Stomach (tissue), 9 donors: ENCODE data around the gene LAMB4. TPM values are rescaled to one million over a fixed set of nuclear protein-coding genes. Genes with fewer than 3 reads are reported as not detected.

Source experiments
- DNase-seq, 2 donors: peaks; one replicate each; pipeline versions ENCODE4 v3.0.0 to v3.0.0-alpha.2; 2013 to 2019
- H3K27ac ChIP-seq, 5 donors: fragments of 200-600 bp in 4 of 5; sonication (generic) in 4 of 5; one replicate each; pipeline ENCODE4 v1.5.1; 2013 to 2019; ENCODE audit warnings: mild to moderate bottlenecking in 1 of 5, moderate library complexity in 1 of 5
- H3K27me3 ChIP-seq, 3 donors: fragments of 200-600 bp; sonication (generic); one replicate each; pipeline ENCODE4 v1.5.1; 2017 to 2019; ENCODE audit warnings: mixed run types in 1 of 3
- H3K36me3 ChIP-seq, 4 donors: fragments of 200-600 bp; sonication (generic); 1 replicate in 3 of 4; 2 replicates in 1 of 4; pipeline ENCODE4 v1.5.1; 2016 to 2019
- H3K4me1 ChIP-seq, 4 donors: fragments of 200-600 bp; sonication (generic); one replicate each; pipeline ENCODE4 v1.5.1; 2016 to 2019
- H3K4me3 ChIP-seq, 4 donors: fragments of 200-600 bp; sonication (generic) in 3 of 4; one replicate each; pipeline ENCODE4 v1.5.1; 2016 to 2019; ENCODE audit warnings: mild to moderate bottlenecking in 1 of 4
- H3K9me3 ChIP-seq, 4 donors: fragments of 200-600 bp; sonication (generic); one replicate each; pipeline ENCODE4 v1.5.1; 2016 to 2019
- EP300 ChIP-seq: sonication (generic); formaldehyde crosslinking; IDR thresholded peaks from one replicate; pipeline ENCODE4 v1.6.1; 2017; ENCODE audit warnings: antibody characterized with exemption
- POLR2A ChIP-seq, 4 donors: fragments of 450-650 bp; IDR thresholded peaks; one replicate each; pipeline ENCODE4 v1.6.1; 2016; ENCODE audit warnings: antibody characterized with exemption in 4 of 4, control low read depth in 2 of 4, mild to moderate bottlenecking in 1 of 4, moderate library complexity in 1 of 4
- POLR2AphosphoS5 ChIP-seq, 3 donors: sonication (generic); formaldehyde crosslinking; IDR thresholded peaks; one replicate each; pipeline ENCODE4 v1.6.1; 2016; ENCODE audit warnings: antibody characterized with exemption in 3 of 3
- WGBS, 5 donors: extraction: QIAGEN DNeasy Blood & Tissue Kit in 3 of 5; methylation state at CpG; one replicate each; pipeline versions ENCODE4 v1.1.5 to v1.1.7; 2013 to 2018; 5-methylcytosine and 5-hydroxymethylcytosine counted together
- intact Hi-C: fragments of 100-400 bp; cut with DNase I; formaldehyde crosslinking; loops from one replicate; pipeline ENCODE4 v1.15.1; 2023; ENCODE audit warnings: low total_unique reads
- polyA plus RNA-seq, 3 donors: library from polyadenylated mRNA; stranded (reverse); fragments of 200-250 nt; gene quantifications; one replicate each; pipeline ENCODE4 v1.2.3, GENCODE V29; 2013
- total RNA-seq, 5 donors: library from RNA; depleted of rRNA; stranded (reverse); fragments of >200 nt; gene quantifications; one replicate each; pipeline versions ENCODE4 v1.1.0 to v1.2.3, GENCODE V29; 2014 to 2016
- TF ChIP-seq, protein P1 (sequence below), 7 experiments: fragments of 450-650 bp in 4 of 7; fragments of 200-600 bp in 3 of 7; sonication (generic) in 3 of 7; IDR thresholded peaks; one replicate each; pipeline ENCODE4 v1.5.1; 2016 to 2019; ENCODE audit warnings: antibody characterized with exemption in 7 of 7, control low read depth in 2 of 7, mild to moderate bottlenecking in 1 of 7
- donor health status: healthy with polysubstance abuse.
- donor health status: Bipolar disorder and iron deficiency.
- donor health status: healthy.

Gene LAMB4
- total and polyA plus RNA-seq, 8 donors: under 0.01 to 8.5 (median 1.7) TPM; not detected in 2

DNA sequence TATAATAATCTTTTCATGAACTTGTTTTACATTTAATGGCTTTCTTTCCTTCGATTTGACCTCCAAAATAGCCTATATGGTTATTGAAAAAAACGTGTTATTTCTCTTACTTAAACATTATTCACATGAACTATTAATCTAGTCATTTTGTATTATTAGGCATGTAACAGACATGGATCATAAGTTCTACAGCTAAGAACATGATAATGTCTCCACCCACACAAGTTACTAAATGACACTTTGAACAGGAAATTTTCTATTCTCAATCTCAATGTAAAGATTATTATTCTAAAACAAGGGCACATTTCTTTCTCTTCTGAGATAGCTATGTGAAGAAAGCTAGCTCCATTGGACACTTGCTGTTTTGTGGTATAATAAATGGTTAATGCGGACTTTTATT, 10.0 kb downstream of the LAMB4 start:
- intact Hi-C loops: no loop called here
- TF ChIP-seq EP300 (no peak), POLR2A (IDR thresholded peaks at IDR 0.05) (no peak)
- Histone ChIP-seq H3K4me3 (no peak overlapping the region), H3K4me1 (no peaks in the 10 kb centered on the region), H3K9me3 (no peaks in the 10 kb centered on the region), H3K27me3 (no peaks in the 10 kb centered on the region), H3K27ac (no peak overlapping the region), H3K36me3 (no peaks in the 10 kb centered on the region)
- WGBS, 5 donors: 77 to 82% (median 81%) methylated on average over 3 of the region's 3 CpGs
- DNase-seq: no peak

DNA sequence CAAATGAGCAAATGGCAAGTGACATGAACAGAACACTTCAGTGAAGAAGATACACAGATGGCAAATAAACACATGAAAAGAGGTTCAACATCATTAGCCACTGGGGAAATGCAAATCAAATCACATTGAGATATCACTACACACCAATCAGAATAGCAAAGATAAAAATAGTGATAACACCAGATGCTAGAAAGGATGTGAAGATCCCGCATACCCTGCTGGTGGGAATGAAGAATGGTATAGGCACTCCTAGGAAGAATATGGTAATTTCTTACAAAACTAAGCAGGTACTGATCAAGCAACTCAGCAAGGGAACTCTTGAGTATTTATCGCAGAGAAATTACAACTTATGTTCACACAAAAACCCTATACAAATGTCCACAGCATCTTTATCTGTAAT, 11.2 kb downstream of the LAMB4 start:
- 90 to 96% (median 95%) methylated on average over 2 of the region's 2 CpGs for WGBS, 5 donors

DNA sequence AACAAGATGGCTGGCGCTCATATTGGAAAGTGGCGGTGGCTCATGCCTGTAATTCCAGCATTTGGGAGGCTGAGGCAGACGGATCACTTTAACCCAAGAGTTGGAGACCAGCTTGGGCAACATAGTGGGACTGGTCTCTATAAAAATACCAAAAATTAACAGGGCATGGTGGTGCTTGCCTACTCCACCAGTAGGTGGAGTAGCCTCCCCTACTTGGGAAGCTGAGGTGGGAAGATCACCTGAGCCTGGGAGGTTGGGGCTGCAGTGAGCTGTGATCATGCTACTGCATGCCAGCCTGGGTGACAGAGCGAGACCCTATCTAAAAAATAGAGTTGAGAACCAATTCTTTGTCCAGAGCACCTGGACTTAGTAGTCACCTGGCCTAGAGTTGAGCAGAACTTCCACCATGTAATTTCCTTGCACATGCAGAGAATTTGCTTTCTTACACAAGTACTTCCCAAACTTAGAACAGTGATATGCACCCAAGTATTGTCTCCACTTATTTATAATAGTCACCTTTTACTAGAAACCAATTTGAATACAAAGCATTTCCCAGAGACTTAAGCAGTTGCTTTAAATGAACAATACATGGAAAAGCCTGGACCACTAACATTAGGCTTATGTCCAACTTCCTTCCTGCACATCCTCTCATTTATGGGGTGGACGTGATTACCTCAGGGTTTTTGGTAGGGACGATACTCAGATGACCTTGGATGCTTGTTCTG, 15.9 kb downstream of the LAMB4 start:
- TF ChIP-seq EP300: no peak
- TF ChIP-seq, protein P1, sequence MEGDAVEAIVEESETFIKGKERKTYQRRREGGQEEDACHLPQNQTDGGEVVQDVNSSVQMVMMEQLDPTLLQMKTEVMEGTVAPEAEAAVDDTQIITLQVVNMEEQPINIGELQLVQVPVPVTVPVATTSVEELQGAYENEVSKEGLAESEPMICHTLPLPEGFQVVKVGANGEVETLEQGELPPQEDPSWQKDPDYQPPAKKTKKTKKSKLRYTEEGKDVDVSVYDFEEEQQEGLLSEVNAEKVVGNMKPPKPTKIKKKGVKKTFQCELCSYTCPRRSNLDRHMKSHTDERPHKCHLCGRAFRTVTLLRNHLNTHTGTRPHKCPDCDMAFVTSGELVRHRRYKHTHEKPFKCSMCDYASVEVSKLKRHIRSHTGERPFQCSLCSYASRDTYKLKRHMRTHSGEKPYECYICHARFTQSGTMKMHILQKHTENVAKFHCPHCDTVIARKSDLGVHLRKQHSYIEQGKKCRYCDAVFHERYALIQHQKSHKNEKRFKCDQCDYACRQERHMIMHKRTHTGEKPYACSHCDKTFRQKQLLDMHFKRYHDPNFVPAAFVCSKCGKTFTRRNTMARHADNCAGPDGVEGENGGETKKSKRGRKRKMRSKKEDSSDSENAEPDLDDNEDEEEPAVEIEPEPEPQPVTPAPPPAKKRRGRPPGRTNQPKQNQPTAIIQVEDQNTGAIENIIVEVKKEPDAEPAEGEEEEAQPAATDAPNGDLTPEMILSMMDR (IDR thresholded peaks at IDR 0.05): peak in 5 of 7 experiments; percentile 30 to 44 (median 35)
- intact Hi-C loops: no loop called here
- Histone ChIP-seq H3K27ac (peak overlapping the region in 1 of 5 donors; percentile 27), H3K36me3 (no peaks in the 10 kb centered on the region), H3K4me1 (no peaks in the 10 kb centered on the region), H3K9me3 (no peaks in the 10 kb centered on the region), H3K27me3 (no peaks in the 10 kb centered on the region), H3K4me3 (no peak overlapping the region)
- DNase-seq: peak in 1 of 2 donors; percentile 26
- 76 to 87% (median 78%) methylated on average over 6 of the region's 6 CpGs for WGBS, 5 donors

More for the DNA sequence above, 11.2 kb downstream of the LAMB4 start:
- no peak for DNase-seq
- no peaks in the 10 kb centered on the region for H3K9me3 ChIP-seq
- H3K36me3 ChIP-seq: no peaks in the 10 kb centered on the region
- H3K27ac ChIP-seq: no peak overlapping the region
- intact Hi-C loops: no loop called here
- H3K4me3 ChIP-seq: no peak overlapping the region
- no peaks in the 10 kb centered on the region for H3K4me1 ChIP-seq
- TF ChIP-seq EP300 (no peak), POLR2A (IDR thresholded peaks at IDR 0.05) (no peak), POLR2AphosphoS5 (IDR thresholded peaks at IDR 0.05) (no peak)
- TF ChIP-seq, protein P1 (IDR thresholded peaks at IDR 0.05): no peak
- no peaks in the 10 kb centered on the region for H3K27me3 ChIP-seq

DNA sequence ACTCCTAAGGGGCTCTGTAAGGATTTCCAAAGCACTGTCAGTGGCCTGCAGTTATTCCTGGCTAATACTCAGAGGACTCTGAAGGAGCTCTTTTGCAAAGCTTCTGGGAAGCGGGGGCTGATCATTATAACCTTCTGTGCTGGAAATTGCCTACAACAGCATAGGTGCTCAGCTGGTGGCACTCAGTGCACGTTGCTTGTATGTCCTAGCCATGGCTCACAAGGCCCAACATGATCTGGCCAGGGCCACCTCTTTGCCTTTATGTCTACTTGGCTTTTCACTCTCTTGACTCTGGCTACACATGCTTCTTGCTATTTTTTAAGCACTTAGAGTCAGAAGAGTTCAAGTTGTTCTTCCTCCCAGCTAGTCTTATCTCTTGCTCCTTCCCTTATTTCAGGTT, 17.5 kb downstream of the LAMB4 start:
- Histone ChIP-seq H3K36me3 (no peaks in the 10 kb centered on the region), H3K27ac (no peak overlapping the region), H3K9me3 (no peaks in the 10 kb centered on the region), H3K27me3 (no peaks in the 10 kb centered on the region), H3K4me1 (no peaks in the 10 kb centered on the region), H3K4me3 (no peak overlapping the region)
- 87 to 97% (median 93%) methylated on average over 2 of the region's 2 CpGs for WGBS, 5 donors
- intact Hi-C loops: no loop called here
- TF ChIP-seq EP300: no peak
- no peak for TF ChIP-seq POLR2A (IDR thresholded peaks at IDR 0.05)
- TF ChIP-seq POLR2AphosphoS5 (IDR thresholded peaks at IDR 0.05): no peak
- TF ChIP-seq, protein P1 (IDR thresholded peaks at IDR 0.05): no peak
- DNase-seq: no peak

DNA sequence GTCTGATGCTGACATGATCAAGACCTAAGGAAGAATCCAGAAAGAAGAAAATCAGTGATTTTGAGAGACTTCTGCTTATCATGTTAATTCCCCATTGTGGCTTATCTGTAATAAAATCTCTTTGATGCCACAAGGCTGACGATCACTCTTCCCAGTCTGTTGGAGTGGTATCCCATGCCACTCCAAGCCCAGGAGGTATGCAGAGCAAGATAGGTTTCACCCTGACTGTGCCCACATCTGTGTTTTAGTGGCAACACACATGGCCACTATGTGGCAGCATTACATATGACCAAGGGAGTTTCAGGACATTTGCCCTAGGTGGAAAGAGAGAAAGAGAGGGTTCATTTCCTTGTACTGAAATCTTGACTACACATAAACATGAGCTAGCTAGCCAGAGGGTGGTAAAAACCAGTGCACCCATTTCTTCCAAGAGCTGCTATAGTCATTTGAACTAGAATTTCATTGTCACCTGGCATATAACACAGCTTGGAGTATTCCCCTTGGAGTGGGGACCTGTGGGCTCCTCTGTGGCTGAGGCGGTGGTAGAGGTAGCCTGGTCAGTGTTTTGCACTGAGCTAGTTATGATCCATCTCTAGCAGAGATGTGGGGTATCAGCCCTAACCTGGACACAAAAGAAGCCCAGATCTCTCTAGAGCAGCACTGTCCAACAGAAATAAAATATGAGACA, 20.8 kb downstream of the LAMB4 start:
- peak in 1 of 2 donors; percentile 67 for DNase-seq
- no peaks in the 10 kb centered on the region for H3K4me1 ChIP-seq
- H3K27me3 ChIP-seq: no peaks in the 10 kb centered on the region
- H3K27ac ChIP-seq: no peak overlapping the region
- intact Hi-C loops: no loop called here
- WGBS, 5 donors: 62 to 73% (median 62%) methylated on average over 2 of the region's 2 CpGs
- no peaks in the 10 kb centered on the region for H3K9me3 ChIP-seq
- no peak overlapping the region for H3K4me3 ChIP-seq
- TF ChIP-seq, protein P1 (IDR thresholded peaks at IDR 0.05): peak in 4 of 7 experiments; percentile 8 to 28 (median 17)
- TF ChIP-seq POLR2AphosphoS5 (IDR thresholded peaks at IDR 0.05) (no peak), EP300 (no peak), POLR2A (IDR thresholded peaks at IDR 0.05) (no peak)
- no peaks in the 10 kb centered on the region for H3K36me3 ChIP-seq
